GM08714 (cell line): Measurements from ENCODE around the gene LBH.
"Not testable (repeated sequence)": the region's sequence is repeated elsewhere in the genome, so short reads cannot be mapped to it uniquely, and the experiment has no call there.

Experiments used
- H3K4me3 ChIP-seq: fragments of 200-500 bp; sonication (Bioruptor generic); 2 replicates; pipeline ENCODE4 v1.5.1; 2014; ENCODE audit warnings: mild to moderate bottlenecking, low read length, inconsistent platforms
- ZNF274 ChIP-seq: IDR thresholded peaks from 2 replicates; pipeline ENCODE4 v1.6.1; 2012; ENCODE audit warnings: mild to moderate bottlenecking, low read depth, low read length

Gene LBH

GRCh38 chr2:30266051-30266621, 34.8 kb downstream of the LBH start:
- H3K4me3 ChIP-seq = no peak overlapping the region
- TF ChIP-seq ZNF274 = no peak

GRCh38 chr2:30266705-30267104, 35.4 kb downstream of the LBH start:
- no peak overlapping the region for H3K4me3 ChIP-seq
- no peak for TF ChIP-seq ZNF274

- H3K4me3 ChIP-seq = no peak overlapping the region
- no peak for TF ChIP-seq ZNF274
These were observed 36.0 kb downstream of the LBH start for GRCh38 chr2:30267161-30267975.

- TF ChIP-seq ZNF274 = no peak
- H3K4me3 ChIP-seq = no peak overlapping the region
These were observed 37.0 kb downstream of the LBH start for GRCh38 chr2:30268296-30268871.

GRCh38 chr2:30269114-30269770, 37.9 kb downstream of the LBH start:
- not testable (repeated sequence) for H3K4me3 ChIP-seq

GRCh38 chr2:30269771-30270145, 38.4 kb downstream of the LBH start:
- no peak for TF ChIP-seq ZNF274

GRCh38 chr2:30270166-30270565, 38.8 kb downstream of the LBH start:
- no peak for TF ChIP-seq ZNF274
- H3K4me3 ChIP-seq = no peak overlapping the region

More at GRCh38 chr2:30269771-30270145, 38.4 kb downstream of the LBH start:
- H3K4me3 ChIP-seq = no peak overlapping the region

GRCh38 chr2:30271301-30271700, 40.0 kb downstream of the LBH start:
- no peak for TF ChIP-seq ZNF274

GRCh38 chr2:30272286-30272685, 41.0 kb downstream of the LBH start:
- no peak overlapping the region for H3K4me3 ChIP-seq

More at GRCh38 chr2:30271301-30271700, 40.0 kb downstream of the LBH start:
- no peak overlapping the region for H3K4me3 ChIP-seq

GRCh38 chr2:30272761-30273573, 41.6 kb downstream of the LBH start:
- H3K4me3 ChIP-seq = no peak overlapping the region
- TF ChIP-seq ZNF274 = no peak

More at GRCh38 chr2:30272286-30272685, 41.0 kb downstream of the LBH start:
- no peak for TF ChIP-seq ZNF274

- no peak overlapping the region for H3K4me3 ChIP-seq
- no peak for TF ChIP-seq ZNF274
These were observed 42.2 kb downstream of the LBH start for GRCh38 chr2:30273574-30273929.

GRCh38 chr2:30275256-30275655, 43.9 kb downstream of the LBH start:
- H3K4me3 ChIP-seq = no peak overlapping the region
- TF ChIP-seq ZNF274 = no peak

- TF ChIP-seq ZNF274 = no peak
- no peak overlapping the region for H3K4me3 ChIP-seq
These were observed 45.1 kb downstream of the LBH start for GRCh38 chr2:30276455-30276911.

- H3K4me3 ChIP-seq = no peak overlapping the region
These were observed 46.2 kb downstream of the LBH start for GRCh38 chr2:30277582-30277981.

More at GRCh38 chr2:30277582-30277981, 46.2 kb downstream of the LBH start:
- no peak for TF ChIP-seq ZNF274
